NCI-H1436 (cell line): Measurements from ENCODE around the gene IMMP2L.

Experiments
- DNase-seq: peaks from one replicate; lab custom pipeline; 2025; lab: John Stamatoyannopoulos, UW

Gene IMMP2L

GRCh38 chr7:111103136-111103535 lies 459.2 kb downstream of the IMMP2L start:
- no peak for DNase-seq

- no peak for DNase-seq
Measured at GRCh38 chr7:111101856-111102646, 460.2 kb downstream of the IMMP2L start.

DNA sequence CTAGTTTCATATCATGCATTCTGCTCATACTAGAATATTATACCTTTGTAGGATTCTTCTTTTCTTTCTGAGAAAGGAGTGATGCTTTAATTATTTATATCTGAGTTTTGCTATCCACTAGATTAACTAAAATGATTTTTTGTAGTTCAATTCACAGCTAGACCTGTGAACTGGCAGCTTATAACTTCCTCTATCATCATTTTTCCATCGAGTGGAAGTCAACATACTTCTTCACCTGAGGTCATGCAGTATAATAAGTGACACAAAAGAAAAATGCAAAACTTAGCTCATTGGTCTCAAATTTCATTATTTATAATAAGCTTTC lies 463.4 kb downstream of the IMMP2L start:
- no peak for DNase-seq

- no peak for DNase-seq
Measured at GRCh38 chr7:111098011-111098925, 464.0 kb downstream of the IMMP2L start.

GRCh38 chr7:111096997-111097396 lies 465.3 kb downstream of the IMMP2L start:
- DNase-seq: no peak

GRCh38 chr7:111094419-111094818 lies 467.9 kb downstream of the IMMP2L start:
- no peak for DNase-seq

- DNase-seq: no peak
Measured at GRCh38 chr7:111093496-111093895, 468.8 kb downstream of the IMMP2L start.

- no peak for DNase-seq
Measured at GRCh38 chr7:111092406-111093236, 469.7 kb downstream of the IMMP2L start.

DNA sequence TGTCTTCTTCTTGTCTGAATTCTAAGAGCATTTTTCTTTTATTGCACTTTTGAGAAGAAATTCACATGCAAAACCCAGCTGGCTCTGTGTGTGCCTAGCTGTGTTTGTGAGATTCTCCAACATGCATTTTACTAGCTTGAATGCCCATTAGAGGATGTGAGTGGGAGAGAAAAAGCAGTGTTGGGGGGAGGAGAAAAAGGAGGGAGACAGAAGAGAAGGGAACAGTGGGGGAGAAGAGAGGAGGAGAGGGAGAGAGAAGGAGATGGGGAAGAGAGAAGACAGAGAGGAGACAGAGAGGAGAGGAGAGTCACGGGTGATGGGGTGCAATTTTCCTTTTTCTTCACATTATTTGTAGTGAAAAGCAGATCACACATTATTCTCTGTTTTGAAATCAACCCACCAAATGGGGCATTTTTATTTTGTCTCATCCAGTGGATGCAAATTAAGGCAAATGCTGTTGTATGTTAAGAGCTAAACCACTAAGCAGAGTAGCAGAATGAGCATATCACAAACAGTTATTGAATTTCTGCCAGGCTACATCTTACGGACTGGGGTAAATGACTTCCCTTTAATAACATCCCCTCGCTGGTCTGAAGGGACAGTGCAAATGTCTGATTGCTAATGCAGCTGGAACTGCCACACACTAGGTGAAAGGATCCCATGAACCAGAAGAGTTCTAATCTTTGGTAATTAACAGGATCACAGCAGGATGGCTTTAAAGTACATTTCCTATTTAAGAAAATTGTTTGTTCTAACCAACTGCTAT lies 470.5 kb downstream of the IMMP2L start:
- no peak for DNase-seq

GRCh38 chr7:111090846-111091245 lies 471.4 kb downstream of the IMMP2L start, which contains the start of gene LRRN3:
TSS of gene LRRN3 (plus strand) at chr7:111091127. CDS start at chr7:111122773, 31,646 bp downstream.
- peak; percentile 46 for DNase-seq

- DNase-seq: peak; percentile 63
Measured at GRCh38 chr7:111089822-111090426, 472.4 kb downstream of the IMMP2L start.

DNA sequence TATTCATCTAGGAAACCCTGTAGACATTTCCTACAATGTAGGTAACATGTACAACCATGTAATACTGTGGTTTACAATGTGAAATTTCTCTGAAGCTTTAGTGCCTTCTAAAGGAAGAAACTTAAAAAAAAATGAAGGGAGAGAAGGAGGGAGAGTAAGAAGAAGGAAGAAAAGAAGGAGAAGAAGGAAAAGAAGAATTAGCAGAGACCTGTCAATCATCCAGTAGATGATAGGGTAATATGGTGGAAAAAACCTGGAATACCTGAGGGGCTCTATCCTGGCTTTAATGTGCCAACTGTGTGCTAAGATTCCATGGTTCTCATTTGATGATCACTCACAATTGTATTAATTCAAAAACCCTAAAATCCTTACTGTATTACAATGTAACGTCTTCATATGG lies 474.0 kb downstream of the IMMP2L start:
- no peak for DNase-seq

DNA sequence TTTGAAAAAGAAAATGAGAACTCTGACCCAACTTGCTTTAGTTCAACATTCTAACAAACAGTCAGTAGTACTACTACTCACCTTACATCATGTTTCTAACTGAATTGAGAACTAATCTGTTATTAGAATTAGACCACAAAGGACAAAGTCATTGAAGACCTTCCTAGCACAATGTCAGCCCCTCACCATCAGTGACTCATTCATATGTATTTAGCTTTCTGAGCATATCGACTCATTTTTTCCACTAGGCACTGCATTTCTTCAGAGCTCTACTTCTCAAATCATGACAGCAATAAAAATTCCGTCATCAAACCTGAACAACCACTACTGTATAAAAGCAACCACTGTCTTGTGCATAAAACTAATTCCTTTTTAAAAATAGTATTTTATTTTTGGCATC lies 475.8 kb downstream of the IMMP2L start:
- no peak for DNase-seq

GRCh38 chr7:111085356-111085755 lies 476.9 kb downstream of the IMMP2L start:
- DNase-seq: no peak

GRCh38 chr7:111083413-111083812 lies 478.9 kb downstream of the IMMP2L start:
- DNase-seq: no peak

DNA sequence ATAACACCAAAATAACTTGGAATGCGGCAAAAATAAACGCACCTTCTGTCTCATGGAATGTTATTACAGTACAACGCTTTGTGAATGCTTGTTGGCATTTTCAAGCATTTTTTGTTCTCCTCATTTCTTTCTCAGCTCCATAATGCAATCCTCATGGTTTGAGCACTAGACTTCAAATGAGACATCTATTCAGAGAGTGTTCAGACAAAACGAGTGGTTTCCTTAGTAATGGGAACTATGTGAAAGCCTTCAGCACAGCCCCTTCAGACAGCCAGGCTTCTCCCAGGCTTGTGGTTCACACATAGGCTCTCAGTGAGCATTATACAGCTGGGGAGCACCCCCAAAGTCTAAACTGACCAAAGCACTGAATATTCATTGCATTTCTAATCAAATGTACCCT lies 479.9 kb downstream of the IMMP2L start:
- no peak for DNase-seq

DNA sequence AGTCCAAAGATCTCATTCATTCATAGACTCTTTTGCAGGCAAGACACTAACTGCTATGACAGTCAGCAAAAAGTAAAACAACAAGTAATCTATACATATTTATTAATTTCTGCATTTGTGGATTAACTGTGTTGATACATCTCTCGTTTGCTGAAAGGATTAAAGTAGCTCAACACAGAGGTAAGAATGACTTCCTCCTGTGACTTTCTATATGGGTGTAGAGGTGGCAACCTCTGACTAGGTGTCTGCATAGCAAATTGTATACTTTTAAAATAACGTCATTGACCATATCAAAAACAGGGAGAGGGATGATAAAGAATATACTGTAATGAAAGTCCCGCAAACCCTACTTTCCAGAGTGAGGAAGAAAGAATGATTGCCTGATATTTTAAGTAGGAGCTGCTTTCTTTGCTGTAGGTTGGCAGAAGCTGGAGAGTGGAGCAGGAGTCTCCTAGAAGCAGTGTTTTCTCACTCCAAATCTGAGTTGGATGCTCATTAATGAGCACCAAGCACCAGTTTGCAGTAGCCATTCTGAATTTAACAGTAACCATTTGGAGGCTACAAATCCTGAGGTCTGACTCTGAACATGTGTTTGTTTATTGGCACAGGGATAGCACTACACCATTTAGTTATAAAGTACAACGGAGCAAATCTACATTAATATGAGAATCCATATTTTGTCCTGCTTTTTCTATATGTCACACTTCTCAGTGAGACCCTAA lies 480.6 kb downstream of the IMMP2L start:
- DNase-seq: no peak

DNA sequence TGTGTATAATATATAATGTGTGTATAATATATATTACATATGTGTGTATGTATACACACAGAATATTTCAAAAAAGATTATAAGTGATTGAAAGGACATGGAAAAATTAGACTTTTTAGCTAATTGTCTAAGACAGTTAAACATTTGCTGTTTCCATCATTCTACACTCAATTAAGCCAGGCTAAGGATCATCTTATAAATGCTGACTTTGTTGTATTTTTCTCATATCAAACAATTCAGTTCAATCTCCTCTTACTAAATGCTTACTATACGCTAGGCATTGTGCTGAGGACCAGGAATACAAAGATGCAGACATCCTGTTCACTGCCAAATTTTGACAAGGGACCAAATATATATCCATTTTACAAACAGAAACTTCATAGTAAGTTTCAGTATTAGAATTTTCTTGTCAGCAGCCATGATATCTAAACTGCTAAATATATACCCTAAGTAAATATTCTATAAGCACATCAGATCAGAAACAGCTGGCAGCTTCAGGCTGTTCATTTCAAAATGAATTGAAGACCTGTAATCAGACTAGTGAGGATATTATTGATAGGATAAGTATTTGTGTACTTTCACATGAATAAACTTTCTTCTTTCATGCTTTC lies 481.7 kb downstream of the IMMP2L start:
- DNase-seq: no peak

DNA sequence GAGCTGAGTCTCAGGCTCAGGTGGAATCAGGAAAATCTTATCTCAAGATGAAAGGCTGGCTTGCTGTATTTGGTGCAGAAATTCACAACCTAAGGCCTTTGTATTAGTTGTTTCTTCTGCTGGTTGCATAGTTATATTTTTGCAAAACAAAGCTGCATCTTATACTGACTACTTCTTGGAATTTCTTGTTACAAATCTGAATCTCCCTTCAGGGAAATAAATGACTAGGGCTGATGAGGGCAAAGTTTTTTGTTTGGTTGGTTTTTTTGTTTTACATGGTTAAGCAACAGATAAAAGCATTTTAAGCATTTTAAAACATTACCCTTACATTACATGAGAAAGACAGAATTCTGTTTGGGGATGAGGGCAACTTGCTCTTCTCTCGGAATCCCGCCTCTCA lies 485.3 kb downstream of the IMMP2L start:
- no peak for DNase-seq

- DNase-seq: no peak
Measured at GRCh38 chr7:111076205-111076604, 486.1 kb downstream of the IMMP2L start.
